HG03196 (cell line): ENCODE data around the gene CAPN9.
"Not testable (repeated sequence)": the region's sequence is repeated elsewhere in the genome, so short reads cannot be mapped to it uniquely, and the experiment has no call there.

ENCODE experiments used
- ATAC-seq: cut with Tn5 transposase; IDR thresholded peaks from one replicate; pipeline ENCODE4 v1.9.1; 2021; ENCODE audit not compliant: unreplicated experiment

CAPN9 gene

GRCh38 chr1:230747890-230748800, 957 bp downstream of the CAPN9 start:
- ATAC-seq = no peak

DNA sequence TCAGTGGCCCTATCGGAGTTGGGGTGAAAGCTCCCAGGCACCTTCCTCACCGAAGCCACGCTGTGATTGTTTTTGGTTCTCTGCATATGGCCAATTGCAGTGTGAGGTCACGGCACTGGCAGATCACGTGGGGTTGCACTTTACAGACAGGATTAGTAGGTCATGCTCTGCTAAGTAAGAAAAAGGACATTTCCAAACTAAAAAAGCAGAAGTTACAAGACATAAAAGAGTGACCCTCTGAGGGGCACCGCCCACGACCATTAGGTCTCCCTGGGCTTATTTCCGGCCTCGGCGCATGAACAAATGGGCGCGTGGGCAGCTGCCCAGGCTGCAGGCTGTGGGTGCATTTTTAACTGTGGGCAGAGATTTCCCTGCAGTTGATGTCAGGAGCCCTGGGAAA, 2.0 kb downstream of the CAPN9 start:
- no peak for ATAC-seq

GRCh38 chr1:230749635-230750034, 2.4 kb downstream of the CAPN9 start:
- ATAC-seq = no peak

GRCh38 chr1:230750576-230750975, 3.4 kb downstream of the CAPN9 start:
- no peak for ATAC-seq

- no peak for ATAC-seq
These were observed 3.9 kb downstream of the CAPN9 start for GRCh38 chr1:230750986-230751625.

- no peak for ATAC-seq
These were observed 5.2 kb downstream of the CAPN9 start for GRCh38 chr1:230752407-230752806.

DNA sequence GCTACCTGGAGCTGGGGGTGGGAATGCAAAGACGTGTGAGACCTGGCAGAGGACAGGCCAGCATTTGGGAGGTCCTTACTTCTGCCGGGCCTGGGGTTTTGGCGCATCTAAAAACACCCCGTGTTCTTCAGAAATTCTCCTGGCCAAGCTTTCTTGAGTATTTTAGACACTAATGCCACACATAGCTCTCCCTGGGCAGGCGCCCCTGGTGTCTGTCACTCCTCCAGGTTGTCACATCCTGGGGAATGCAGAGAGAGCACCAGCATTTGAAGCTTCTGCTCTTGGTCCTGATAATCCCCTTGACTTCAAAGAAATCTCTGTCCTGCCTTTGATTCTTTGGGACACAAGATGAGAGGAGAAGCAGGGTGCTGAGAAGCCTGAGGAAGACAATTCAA, 6.0 kb downstream of the CAPN9 start:
- no peak for ATAC-seq

DNA sequence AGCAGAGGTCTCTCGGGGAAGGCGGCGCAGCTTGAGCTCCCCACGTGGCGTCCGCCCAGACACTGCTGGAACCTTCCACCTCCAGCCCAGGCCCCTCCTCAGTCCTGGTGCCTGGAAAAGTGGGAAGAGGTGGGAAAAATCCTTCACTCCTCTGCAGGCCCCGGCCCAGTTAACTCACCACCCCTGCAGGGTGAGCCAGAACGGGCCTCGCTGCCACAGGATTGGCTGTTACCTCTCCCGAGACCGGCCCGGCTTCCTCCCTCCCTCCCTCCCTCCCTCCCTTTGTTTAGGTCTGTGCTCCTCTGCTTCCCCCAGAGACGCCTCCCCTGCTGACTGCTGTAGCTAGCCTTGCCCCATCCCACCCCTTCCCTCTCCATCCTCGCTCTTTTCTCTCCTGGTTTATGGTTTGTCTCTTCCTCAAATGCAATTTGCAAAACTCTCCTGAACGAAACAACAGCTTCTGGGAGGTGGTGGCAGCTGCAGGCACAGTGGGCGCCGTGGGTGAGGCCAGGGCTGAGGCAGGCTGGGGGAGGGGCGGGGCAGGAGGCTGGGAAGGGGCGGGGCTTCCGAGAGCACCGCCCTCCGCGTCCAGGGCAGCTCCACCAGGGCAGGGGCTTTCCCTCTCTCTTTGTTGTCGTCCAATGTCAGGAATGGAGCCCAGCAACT, 6.5 kb downstream of the CAPN9 start:
- no peak for ATAC-seq

- ATAC-seq = no peak
These were observed 7.6 kb downstream of the CAPN9 start for GRCh38 chr1:230754796-230755195.

GRCh38 chr1:230757856-230758708, 10.9 kb downstream of the CAPN9 start:
- ATAC-seq = no peak

GRCh38 chr1:230758709-230759368, 11.7 kb downstream of the CAPN9 start:
- no peak for ATAC-seq

- ATAC-seq = no peak
These were observed 12.3 kb downstream of the CAPN9 start for GRCh38 chr1:230759369-230760065.

- ATAC-seq = no peak
These were observed 13.2 kb downstream of the CAPN9 start for GRCh38 chr1:230760360-230760827.

- no peak for ATAC-seq
These were observed 14.4 kb downstream of the CAPN9 start for GRCh38 chr1:230761443-230762167.

GRCh38 chr1:230763927-230764591, 16.9 kb downstream of the CAPN9 start:
- ATAC-seq = no peak

DNA sequence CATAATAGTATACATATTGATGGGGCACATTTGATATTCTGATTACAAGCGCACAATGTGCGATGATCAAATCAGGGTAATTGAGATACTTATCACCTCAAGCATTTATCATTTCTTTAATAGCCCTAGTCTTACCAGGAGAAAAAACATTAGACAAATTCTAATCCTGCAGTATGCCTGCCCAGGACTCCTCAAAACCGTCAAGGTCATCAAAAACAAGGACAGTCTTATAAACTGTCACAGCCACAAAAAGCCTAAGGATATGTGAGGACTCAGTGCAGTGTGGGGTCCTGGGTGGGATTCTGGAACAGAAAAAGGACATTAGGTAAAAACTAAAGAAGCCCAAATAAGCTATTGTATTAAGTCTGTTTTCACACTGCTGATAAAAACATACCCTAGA, 19.1 kb downstream of the CAPN9 start:
- no peak for ATAC-seq

DNA sequence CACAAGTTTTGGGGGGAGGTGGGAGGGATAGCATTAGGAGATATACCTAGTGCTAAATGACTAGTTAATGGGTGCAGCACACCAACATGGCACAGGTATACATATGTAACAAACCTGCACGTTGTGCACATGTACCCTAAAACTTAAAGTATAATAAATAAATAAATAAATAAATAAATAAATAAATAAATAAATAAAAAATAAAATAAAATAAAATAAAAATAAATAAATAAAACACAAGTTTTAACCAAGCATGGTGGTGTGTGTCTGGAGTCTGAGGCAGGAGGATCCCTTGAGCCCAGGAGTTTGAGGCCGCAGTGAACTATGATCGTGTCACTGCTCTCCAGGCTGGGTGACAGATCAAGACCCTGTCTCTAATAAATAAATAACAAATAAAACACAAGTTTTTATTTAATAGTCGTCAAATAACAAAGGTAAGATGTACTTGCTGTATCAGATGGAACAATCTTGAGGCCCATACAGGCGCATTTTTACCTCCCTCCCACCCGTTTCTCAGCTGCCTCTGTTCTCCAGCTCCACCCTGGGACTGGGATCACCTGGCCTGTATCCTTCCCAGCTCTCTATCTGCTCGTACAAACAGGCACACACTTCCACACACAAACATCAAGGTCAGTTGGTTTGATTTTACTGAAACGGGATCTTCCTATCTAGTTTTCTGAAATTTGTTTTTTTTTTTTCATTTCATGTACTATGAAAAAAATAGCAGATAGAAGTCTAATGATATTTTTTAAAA, 20.8 kb downstream of the CAPN9 start:
- ATAC-seq = not testable (repeated sequence)
